Measurements from ENCODE around the gene CTPS2.

CTPS2 gene

GRCh38 chrX:16559206-16559619 lies 153.3 kb downstream of the CTPS2 start:
- peak; percentile 8 for DNase-seq (ENCODE audit: low read depth)

DNA sequence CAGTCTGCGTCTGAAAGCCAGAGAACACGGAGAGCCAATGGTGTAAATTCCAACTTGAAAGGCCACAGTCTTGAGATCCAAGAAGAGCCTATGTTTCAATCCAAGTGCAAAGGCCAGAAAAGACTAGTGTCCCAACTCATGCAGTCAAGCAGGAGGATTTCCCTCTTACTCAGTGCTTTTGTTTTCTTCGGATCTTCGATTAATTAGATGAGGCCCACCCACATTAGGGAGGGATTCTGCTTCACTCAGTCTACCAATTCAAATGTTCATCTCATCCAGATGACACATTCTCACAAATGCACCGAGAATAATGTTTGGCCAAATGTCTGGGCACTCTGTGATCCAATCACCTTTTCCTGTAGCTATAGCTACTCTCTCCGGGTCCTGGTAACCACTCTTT lies 154.0 kb downstream of the CTPS2 start:
- DNase-seq (ENCODE audit: low read depth), result no peak

GRCh38 chrX:16552546-16552945 lies 159.9 kb downstream of the CTPS2 start:
- peak; percentile 54 for DNase-seq (ENCODE audit: low read depth)

DNA sequence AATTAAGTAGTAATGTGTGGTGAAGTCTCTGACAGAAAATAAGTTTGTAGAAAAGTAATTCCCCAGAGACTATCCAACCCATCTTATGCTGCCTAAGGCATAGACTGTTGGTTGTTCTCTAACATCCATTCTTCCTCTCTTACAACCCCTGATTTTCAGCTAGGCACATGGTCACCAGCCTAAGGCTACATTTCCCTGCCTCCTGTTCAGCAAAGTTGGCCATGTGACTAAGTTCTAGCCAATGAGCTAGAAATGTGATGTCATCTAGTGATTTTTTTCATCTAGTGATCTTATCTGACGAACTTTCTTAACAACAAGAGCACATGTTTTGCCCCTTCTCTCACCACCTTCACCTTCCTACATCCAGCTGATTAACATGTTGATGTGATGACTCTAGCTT lies 164.8 kb downstream of the CTPS2 start:
- no peak for DNase-seq (ENCODE audit: low read depth)

GRCh38 chrX:16544969-16545368 lies 167.5 kb downstream of the CTPS2 start:
- no peak for DNase-seq (ENCODE audit: low read depth)

Measured in amniotic epithelial cell (primary cell).